ENCODE measurements around the gene FBXO11. TPM values are rescaled to one million over a fixed set of nuclear protein-coding genes. Genes with fewer than 3 reads are reported as not detected.

FBXO11 gene
- polyA plus RNA-seq, 3 donors: 65.6 to 82.2 (median 81.1) TPM

GRCh38 chr2:47741101-47741500, 165.2 kb downstream of the FBXO11 start:
- DNase-seq: no peak

Other genes with a start within 250 kb of the FBXO11 start
- 100 to 1,000 TPM in 1 of 3 donors, 10 to 100 TPM in 2; 83.5 to 116 (median 89.0) TPM for gene MSH6, start 123.4 kb downstream of the FBXO11 start, polyA plus RNA-seq (ENCODE audit: insufficient read length in 3 of 3)